ENCODE data around the gene NAGS.

DNA sequence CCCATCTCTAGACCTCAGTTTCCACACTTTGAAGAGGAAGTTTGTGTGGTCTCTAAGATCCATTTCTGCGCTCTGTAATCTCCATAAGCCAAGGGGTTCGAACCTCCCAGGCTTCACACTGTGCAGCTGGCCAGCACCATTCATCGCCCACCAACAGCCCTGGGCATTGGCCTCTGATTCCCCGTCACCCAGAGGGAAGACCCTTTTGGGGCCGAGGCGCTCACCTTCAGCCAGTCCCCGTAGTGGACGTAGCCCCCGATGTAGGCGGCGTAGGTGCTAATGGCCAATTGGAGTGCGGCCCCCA, 9.7 kb downstream of the NAGS start:
- TF ChIP-seq, protein P1, sequence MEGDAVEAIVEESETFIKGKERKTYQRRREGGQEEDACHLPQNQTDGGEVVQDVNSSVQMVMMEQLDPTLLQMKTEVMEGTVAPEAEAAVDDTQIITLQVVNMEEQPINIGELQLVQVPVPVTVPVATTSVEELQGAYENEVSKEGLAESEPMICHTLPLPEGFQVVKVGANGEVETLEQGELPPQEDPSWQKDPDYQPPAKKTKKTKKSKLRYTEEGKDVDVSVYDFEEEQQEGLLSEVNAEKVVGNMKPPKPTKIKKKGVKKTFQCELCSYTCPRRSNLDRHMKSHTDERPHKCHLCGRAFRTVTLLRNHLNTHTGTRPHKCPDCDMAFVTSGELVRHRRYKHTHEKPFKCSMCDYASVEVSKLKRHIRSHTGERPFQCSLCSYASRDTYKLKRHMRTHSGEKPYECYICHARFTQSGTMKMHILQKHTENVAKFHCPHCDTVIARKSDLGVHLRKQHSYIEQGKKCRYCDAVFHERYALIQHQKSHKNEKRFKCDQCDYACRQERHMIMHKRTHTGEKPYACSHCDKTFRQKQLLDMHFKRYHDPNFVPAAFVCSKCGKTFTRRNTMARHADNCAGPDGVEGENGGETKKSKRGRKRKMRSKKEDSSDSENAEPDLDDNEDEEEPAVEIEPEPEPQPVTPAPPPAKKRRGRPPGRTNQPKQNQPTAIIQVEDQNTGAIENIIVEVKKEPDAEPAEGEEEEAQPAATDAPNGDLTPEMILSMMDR (IDR thresholded peaks at IDR 0.05; ENCODE audit: poor library complexity) = no peak
- TF ChIP-seq EZH2 (IDR thresholded peaks at IDR 0.05; ENCODE audit: borderline replicate concordance) (no peak), EZH2phosphoT487 (IDR thresholded peaks at IDR 0.05; ENCODE audit: low read depth, severe bottlenecking, unreplicated experiment) (no peak)

Data from hepatocyte (in vitro differentiated cells).